SW 1271 (cell line): ENCODE data around the gene FBXO21.
"Not testable (repeated sequence)": the region's sequence is repeated elsewhere in the genome, so short reads cannot be mapped to it uniquely, and the experiment has no call there.

Experiments
- DNase-seq, 2 experiments: peaks; one replicate each; lab custom pipeline; 2025; lab: John Stamatoyannopoulos, UW

FBXO21 gene

GRCh38 chr12:117190210-117190781, at the start of gene FBXO21:
FBXO21 (minus strand) TSS chr12:117190470; CDS start chr12:117190456, 14 bp downstream.
- DNase-seq: peak; percentile 64 to 74

GRCh38 chr12:117236456-117237001, 46.3 kb upstream of the FBXO21 start:
- peak; percentile 26 to 50 for DNase-seq

- no peak for DNase-seq
Measured at GRCh38 chr12:117235261-117235660, 45.0 kb upstream of the FBXO21 start.

GRCh38 chr12:117234441-117234840, 44.2 kb upstream of the FBXO21 start:
- no peak for DNase-seq

GRCh38 chr12:117231750-117232149, 41.5 kb upstream of the FBXO21 start:
- DNase-seq: no peak

GRCh38 chr12:117228239-117228638, 38.0 kb upstream of the FBXO21 start:
- DNase-seq: no peak

- no peak for DNase-seq
Measured at GRCh38 chr12:117227000-117227653, 36.9 kb upstream of the FBXO21 start.

GRCh38 chr12:117226505-117226904, 36.2 kb upstream of the FBXO21 start:
- DNase-seq: no peak

GRCh38 chr12:117225179-117225578, 34.9 kb upstream of the FBXO21 start:
- DNase-seq: no peak

GRCh38 chr12:117220947-117221346, 30.7 kb upstream of the FBXO21 start:
- not testable (repeated sequence) for DNase-seq

- DNase-seq: no peak
Measured at GRCh38 chr12:117218149-117218548, 27.9 kb upstream of the FBXO21 start.

GRCh38 chr12:117216686-117217085, 26.4 kb upstream of the FBXO21 start:
- no peak for DNase-seq

GRCh38 chr12:117214797-117215196, 24.5 kb upstream of the FBXO21 start:
- no peak for DNase-seq

GRCh38 chr12:117213295-117213808, 23.1 kb upstream of the FBXO21 start:
- no peak for DNase-seq

- DNase-seq: peak in 1 of 2 experiments; percentile 71
Measured at GRCh38 chr12:117212563-117213190, 22.4 kb upstream of the FBXO21 start.

GRCh38 chr12:117210266-117210918, 20.1 kb upstream of the FBXO21 start:
- no peak for DNase-seq

GRCh38 chr12:117209626-117210025, 19.4 kb upstream of the FBXO21 start:
- DNase-seq: no peak

GRCh38 chr12:117208811-117209455, 18.7 kb upstream of the FBXO21 start:
- no peak for DNase-seq

- DNase-seq: no peak
Measured at GRCh38 chr12:117208206-117208605, 17.9 kb upstream of the FBXO21 start.

- DNase-seq: no peak
Measured at GRCh38 chr12:117207675-117208074, 17.4 kb upstream of the FBXO21 start.

GRCh38 chr12:117202556-117202955, 12.3 kb upstream of the FBXO21 start:
- no peak for DNase-seq

GRCh38 chr12:117202033-117202432, 11.8 kb upstream of the FBXO21 start:
- no peak for DNase-seq
